KMS-11 (cell line): ENCODE data around the gene ASCL3.
"Not testable (repeated sequence)": the region's sequence is repeated elsewhere in the genome, so short reads cannot be mapped to it uniquely, and the experiment has no call there.

Source experiments
- H2AFZ ChIP-seq: fragments of 200-600 bp; sonication (generic); 2 replicates; pipeline ENCODE4 v1.6.1; 2016; ENCODE audit warnings: antibody characterized with exemption, mixed run types, low read depth
- H3K27ac ChIP-seq: fragments of 200-600 bp; sonication (generic); 2 replicates; pipeline ENCODE4 v1.6.1; 2016; ENCODE audit warnings: mild to moderate bottlenecking, mixed run types
- H3K27me3 ChIP-seq: fragments of 200-600 bp; sonication (generic); 2 replicates; pipeline ENCODE4 v1.6.1; 2017; ENCODE audit warnings: mild to moderate bottlenecking, low read depth, mixed run types, moderate library complexity; ENCODE audit not compliant: insufficient read depth
- H3K36me3 ChIP-seq: fragments of 200-600 bp; sonication (generic); 2 replicates; pipeline ENCODE4 v1.6.1; 2017; ENCODE audit warnings: mild to moderate bottlenecking, mixed run types; ENCODE audit not compliant: insufficient read depth
- H3K4me1 ChIP-seq: fragments of 200-600 bp; sonication (generic); 2 replicates; pipeline ENCODE4 v1.6.1; 2016; ENCODE audit warnings: mild to moderate bottlenecking, low read depth, mixed run types; ENCODE audit not compliant: poor library complexity, severe bottlenecking
- H3K4me2 ChIP-seq: fragments of 200-600 bp; sonication (generic); 2 replicates; pipeline ENCODE4 v1.7.0; 2016; ENCODE audit warnings: mild to moderate bottlenecking, mixed run types
- H3K4me3 ChIP-seq: fragments of 200-600 bp; sonication (generic); IDR thresholded peaks from 2 replicates; pipeline ENCODE4 v1.6.1; 2017; ENCODE audit warnings: low read depth, low read length, mixed read lengths; ENCODE audit not compliant: insufficient read depth
- H3K79me2 ChIP-seq: fragments of 200-600 bp; sonication (generic); 2 replicates; pipeline ENCODE4 v1.6.1; 2016; ENCODE audit warnings: low read depth, mixed run types; ENCODE audit not compliant: insufficient read depth
- H3K9ac ChIP-seq: fragments of 200-600 bp; sonication (generic); 2 replicates; pipeline ENCODE4 v1.6.1; 2016; ENCODE audit warnings: mild to moderate bottlenecking, mixed run types
- H4K20me1 ChIP-seq: fragments of 200-600 bp; sonication (generic); 2 replicates; pipeline ENCODE4 v1.6.1; 2016; ENCODE audit warnings: mild to moderate bottlenecking, mixed run types; ENCODE audit not compliant: insufficient read depth
- CTCF ChIP-seq: fragments of 200-600 bp; sonication (generic); conservative IDR thresholded peaks from 2 replicates; pipeline ENCODE4 v1.6.1; 2017; ENCODE audit warnings: low read depth, mild to moderate bottlenecking, antibody characterized with exemption, low read length, moderate library complexity, mixed read lengths

Gene ASCL3

GRCh38 chr11:8905528-8906165, 37.2 kb downstream of the ASCL3 start:
- H3K4me3 ChIP-seq: no peak overlapping the region
- no peaks in the 10 kb centered on the region for H3K27me3 ChIP-seq
- H3K4me1 ChIP-seq: peaks cover 3% of the 10 kb centered on the region
- H4K20me1 ChIP-seq: no peaks in the 10 kb centered on the region
- no peak overlapping the region for H3K4me2 ChIP-seq
- no peak overlapping the region for H3K9ac ChIP-seq
- no peaks in the 10 kb centered on the region for H3K36me3 ChIP-seq
- H3K79me2 ChIP-seq: no peaks in the 10 kb centered on the region
- no peak for TF ChIP-seq CTCF
- H3K27ac ChIP-seq: no peak overlapping the region
- no peak overlapping the region for H2AFZ ChIP-seq

GRCh38 chr11:8899119-8899753, 43.6 kb downstream of the ASCL3 start:
- no peaks in the 10 kb centered on the region for H3K27me3 ChIP-seq
- H3K79me2 ChIP-seq: no peaks in the 10 kb centered on the region
- no peak for TF ChIP-seq CTCF
- H4K20me1 ChIP-seq: no peaks in the 10 kb centered on the region
- H3K27ac ChIP-seq: no peak overlapping the region
- no peaks in the 10 kb centered on the region for H3K4me1 ChIP-seq
- H3K4me2 ChIP-seq: no peak overlapping the region
- H3K36me3 ChIP-seq: no peaks in the 10 kb centered on the region
- no peak overlapping the region for H2AFZ ChIP-seq
- no peak overlapping the region for H3K9ac ChIP-seq
- H3K4me3 ChIP-seq: no peak overlapping the region

- H3K9ac ChIP-seq, H3K4me2 ChIP-seq, H3K27me3 ChIP-seq: not testable (repeated sequence)
Measured at GRCh38 chr11:8891185-8891584, 51.6 kb downstream of the ASCL3 start.

More at GRCh38 chr11:8891185-8891584, 51.6 kb downstream of the ASCL3 start:
- not testable (repeated sequence) for H3K36me3 ChIP-seq, H3K79me2 ChIP-seq, H2AFZ ChIP-seq, H4K20me1 ChIP-seq, H3K4me1 ChIP-seq, H3K4me3 ChIP-seq, H3K27ac ChIP-seq
